GM21423 (cell line): ENCODE data around the gene KCNJ5.

Source experiments
- ATAC-seq: cut with Tn5 transposase; IDR thresholded peaks from one replicate; pipeline ENCODE4 v1.9.1; 2021; ENCODE audit warnings: mild to moderate bottlenecking, moderate library complexity; ENCODE audit not compliant: unreplicated experiment

The KCNJ5 gene

DNA sequence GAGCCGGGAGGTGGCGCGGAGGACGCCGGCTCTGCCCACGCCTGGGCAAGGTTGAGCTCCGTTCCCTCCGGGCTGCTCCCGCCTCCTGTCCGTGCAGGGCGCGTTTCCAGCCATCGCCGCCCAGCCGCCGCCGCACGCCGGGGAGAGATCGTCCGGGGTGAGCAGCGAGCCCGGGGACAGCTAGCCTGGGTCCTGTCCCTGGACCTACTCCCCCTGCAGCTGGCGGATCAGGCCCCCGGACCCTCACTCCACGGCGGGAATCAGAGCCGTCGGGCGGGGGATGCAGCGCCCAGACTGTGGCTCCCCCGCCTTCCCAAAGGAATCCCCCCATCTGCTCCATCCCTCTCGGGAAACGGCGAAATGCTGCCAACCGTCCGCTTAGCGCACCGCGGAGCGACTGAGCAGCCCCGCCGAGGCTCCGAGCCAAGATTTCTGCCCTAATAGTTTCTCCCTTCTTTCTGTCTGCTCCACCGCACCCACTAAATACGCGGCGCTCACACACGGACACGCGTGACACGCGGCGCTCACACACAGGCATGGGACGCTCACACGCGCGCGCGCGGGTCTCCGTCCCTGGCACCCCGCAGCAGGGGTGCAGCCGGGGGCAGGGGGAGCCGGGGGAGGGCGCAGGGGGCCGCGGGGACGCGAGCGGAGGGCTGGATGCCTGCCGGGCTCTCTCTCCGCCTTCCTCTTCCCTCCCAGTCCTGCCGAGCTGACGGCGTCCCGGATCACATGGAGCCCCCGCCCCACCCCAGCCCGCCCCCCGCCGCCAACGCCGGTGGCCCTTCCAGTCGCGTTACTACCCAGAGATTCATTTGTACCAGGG, at the start of gene KCNJ5:
KCNJ5 (plus strand) TSS at position 814 of the 826 bp plus-strand sequence. CDS start 19,918 bp downstream, outside the sequence.
- ATAC-seq, result no peak

DNA sequence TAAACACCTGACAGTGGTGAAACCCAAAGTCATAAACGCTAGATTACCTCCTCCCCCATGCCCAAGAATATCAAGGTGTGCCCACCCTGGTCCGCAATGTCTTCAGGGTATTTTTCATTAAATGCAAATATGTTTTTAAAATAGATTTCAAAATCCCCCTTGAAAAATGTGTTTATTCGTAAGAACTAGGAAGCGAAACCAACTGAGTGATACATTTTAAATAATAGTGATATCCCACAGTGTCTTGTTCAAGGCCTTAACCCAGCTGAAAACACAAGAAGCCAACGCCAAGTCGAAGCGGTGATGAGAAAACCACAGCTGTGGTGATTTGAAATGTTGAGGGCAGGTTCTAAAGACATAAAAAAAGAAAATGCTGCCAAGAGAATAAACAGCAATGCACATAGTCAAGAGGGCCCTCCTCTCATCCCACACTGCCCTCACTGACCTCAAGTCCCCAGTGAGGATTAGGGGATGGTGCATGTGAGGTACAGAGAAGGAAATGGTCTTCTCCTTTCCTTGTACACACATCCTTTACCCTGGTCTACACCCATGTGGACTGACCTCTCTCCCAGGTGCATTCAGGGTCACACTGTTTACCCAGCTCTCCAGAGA, 49.6 kb upstream of the KCNJ5 start:
- ATAC-seq, result peak; percentile 61

- no peak for ATAC-seq
These were observed 47.9 kb upstream of the KCNJ5 start for GRCh38 chr11:128843198-128843785.

- ATAC-seq, result no peak
These were observed 45.8 kb upstream of the KCNJ5 start for GRCh38 chr11:128845334-128845780.

GRCh38 chr11:128846985-128847384, 44.2 kb upstream of the KCNJ5 start:
- no peak for ATAC-seq

GRCh38 chr11:128848815-128849455, 42.2 kb upstream of the KCNJ5 start:
- ATAC-seq, result peak; percentile 88

DNA sequence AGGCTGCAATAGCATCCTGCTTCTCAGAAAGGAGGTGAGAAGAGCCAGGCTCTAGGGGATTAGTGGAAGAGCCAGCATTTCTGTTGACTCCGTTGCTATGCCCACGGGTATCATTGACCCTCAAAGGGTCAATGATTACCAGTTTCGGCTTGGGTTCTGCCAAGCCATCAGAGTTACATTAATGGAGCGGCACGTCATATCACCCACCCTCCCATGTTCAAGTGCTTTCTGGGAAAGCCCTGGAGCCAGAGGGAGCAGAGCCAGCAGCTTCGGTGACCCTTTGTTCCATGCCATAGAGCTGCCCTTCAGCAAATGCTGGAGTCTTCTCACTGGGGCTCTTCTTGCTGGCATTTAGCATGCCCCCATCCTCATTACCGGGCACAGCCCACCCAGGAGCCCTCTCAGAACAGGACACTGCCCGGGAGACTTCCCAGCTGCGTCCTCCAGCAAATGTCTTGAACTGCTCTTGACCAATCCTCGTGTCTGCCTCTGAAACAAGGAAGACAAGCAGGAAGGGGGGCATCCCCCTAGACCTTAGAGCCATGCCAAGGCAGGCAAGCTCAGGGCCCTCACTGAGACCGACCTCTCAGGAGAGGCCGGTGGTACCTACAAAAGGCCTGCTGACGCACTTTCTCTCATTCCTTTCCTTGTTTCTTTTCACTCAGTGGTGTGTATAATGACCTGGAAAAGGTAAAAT, 38.7 kb upstream of the KCNJ5 start:
- no peak for ATAC-seq

GRCh38 chr11:128853559-128853958, 37.6 kb upstream of the KCNJ5 start:
- no peak for ATAC-seq

- no peak for ATAC-seq
These were observed 36.3 kb upstream of the KCNJ5 start for GRCh38 chr11:128854841-128855240.

- no peak for ATAC-seq
These were observed 34.9 kb upstream of the KCNJ5 start for GRCh38 chr11:128856241-128856640.

- no peak for ATAC-seq
These were observed 33.8 kb upstream of the KCNJ5 start for GRCh38 chr11:128857341-128857740.

- peak; percentile 97 for ATAC-seq
These were observed 31.4 kb upstream of the KCNJ5 start for GRCh38 chr11:128859563-128860441.

DNA sequence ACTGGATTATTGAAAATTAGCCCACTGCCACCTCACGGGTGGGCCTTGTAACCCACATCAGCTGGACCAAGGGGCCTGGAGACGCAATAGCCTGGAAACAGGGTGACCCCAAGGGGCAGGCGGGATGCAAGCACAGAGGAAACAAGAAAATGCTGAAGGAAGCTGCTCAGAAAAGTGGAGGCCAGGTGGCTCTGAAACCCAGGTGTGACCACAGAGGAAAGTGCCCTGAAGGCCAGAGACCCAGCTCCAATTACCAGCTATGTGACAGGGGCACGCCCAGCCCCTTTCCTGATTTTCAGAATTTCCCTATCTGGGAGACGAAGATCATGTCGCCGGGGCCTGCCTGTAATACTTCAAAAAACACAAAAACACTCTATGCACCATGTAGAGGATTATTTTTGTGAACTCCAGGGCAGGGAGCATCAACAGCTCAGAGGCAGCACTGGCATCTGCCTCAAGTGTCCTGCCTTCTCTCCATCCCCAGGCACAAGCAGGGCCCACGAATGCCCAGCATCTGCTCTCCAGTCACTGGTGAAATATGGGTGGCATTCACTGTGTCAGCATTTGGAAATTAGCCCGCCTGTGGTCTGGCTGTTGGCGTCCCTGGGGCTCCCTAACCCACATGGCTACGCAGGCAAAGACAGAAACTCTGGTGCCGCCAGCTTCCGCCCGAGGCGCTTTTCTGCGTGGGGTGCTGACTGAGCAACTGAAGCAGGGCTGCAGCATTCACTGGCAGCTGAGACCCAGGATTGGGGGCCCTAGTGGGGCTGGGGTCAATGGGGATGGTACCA, 30.4 kb upstream of the KCNJ5 start:
- ATAC-seq, result no peak

DNA sequence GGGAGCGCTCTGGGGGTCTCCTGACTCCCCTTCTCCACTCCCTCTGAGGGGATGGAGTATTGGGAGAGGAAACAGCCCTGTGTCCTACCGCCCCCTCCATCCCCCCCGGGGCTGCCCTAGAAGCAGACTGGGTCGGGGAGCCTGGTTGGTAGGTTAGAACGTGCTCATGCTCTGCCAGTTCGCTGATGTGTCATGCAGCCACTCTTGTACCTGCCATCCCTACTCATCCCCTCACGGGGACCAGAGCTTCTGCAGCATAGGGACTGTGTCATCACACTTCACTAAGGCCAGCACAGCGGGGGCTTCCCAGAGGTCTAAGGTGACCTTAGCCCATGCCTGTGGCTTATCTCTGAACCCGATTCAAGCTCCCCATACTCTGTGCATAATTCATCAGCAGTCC, 28.8 kb upstream of the KCNJ5 start:
- ATAC-seq, result no peak

DNA sequence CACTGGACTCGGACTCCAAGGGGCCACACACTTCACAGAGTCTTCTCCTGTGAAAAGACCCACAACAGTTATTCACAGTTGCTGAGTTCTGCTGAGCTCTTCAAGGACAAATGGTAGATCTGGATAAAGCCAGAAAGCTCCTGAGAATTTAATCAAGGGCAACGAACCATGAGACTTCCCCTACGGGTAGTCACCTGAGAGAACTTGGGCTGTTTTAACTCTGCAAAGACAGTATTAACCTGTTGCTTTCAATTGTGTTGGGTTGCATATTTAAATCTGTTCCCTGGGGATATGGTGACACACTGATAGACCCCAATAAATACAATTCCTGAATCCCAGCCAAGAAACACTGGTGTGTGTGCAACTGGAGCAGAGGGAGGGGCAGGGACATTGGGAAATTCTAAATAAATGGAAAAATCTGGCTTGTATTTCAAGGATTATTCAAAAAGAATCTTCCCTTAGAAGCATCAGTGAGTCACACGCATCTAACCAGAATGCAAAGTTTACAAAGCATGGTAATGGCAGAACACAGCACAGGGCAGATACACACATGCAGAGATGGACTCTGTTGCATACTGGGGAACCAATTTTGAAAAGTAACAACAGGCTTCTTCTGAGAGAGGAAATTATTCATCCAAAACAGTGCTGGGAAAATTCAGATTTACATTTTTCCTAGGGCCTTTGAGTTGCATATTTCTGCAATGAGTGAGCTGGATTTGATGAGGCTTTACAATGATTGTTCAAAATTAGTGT, 28.1 kb upstream of the KCNJ5 start:
- no peak for ATAC-seq

GRCh38 chr11:128865490-128865889, 25.7 kb upstream of the KCNJ5 start:
- no peak for ATAC-seq

DNA sequence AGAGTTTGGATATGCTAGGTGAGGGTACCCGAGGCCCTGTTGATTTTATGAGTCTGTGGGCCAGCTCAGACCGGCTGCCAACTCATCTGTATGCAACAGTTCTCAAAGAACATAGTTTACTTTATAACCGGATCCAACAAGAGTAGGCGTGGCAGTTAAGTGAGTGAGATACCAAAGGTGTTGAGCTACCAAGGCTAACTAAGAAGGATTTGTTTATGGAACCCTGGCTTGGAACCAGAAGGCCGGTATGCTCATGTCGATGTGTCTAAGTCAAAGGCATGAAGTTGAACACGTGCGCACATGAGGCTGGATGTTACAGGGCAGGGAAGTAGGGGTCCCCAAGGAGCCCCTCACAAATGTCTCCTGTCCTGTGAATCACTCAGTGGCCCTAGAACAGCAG, 23.9 kb upstream of the KCNJ5 start, which contains the start of gene KCNJ1:
KCNJ1 (minus strand) TSS at position 20 of the 400 bp plus-strand sequence. CDS start 27,053 bp downstream, outside the sequence.
- ATAC-seq, result no peak
